HT1080 (cell line): ENCODE data around the gene H2BK1. TPM values are rescaled to one million over a fixed set of nuclear protein-coding genes. Genes with fewer than 3 reads are reported as not detected.

Experiments
- DNase-seq: peaks from one replicate; pipeline ENCODE4 v3.0.0-alpha.2; 2015; ENCODE audit warnings: low read depth
- total RNA-seq: library from RNA; depleted of rRNA; stranded (reverse); fragments of >200 nt; shearing (Covaris generic); gene quantifications from 2 replicates; pipeline ENCODE4 v1.2.3, GENCODE V29; 2014

The H2BK1 gene
- total RNA-seq, 1 experiment from 2014 or later, result not detected

GRCh38 chr7:151205730-151206129 is 4.6 kb downstream of the H2BK1 start:
- DNase-seq, result no peak

- DNase-seq, result no peak
Measured at GRCh38 chr7:151204383-151205032, 5.8 kb downstream of the H2BK1 start.

GRCh38 chr7:151202836-151203235 is 7.5 kb downstream of the H2BK1 start:
- no peak for DNase-seq

GRCh38 chr7:151201751-151202150 is 8.5 kb downstream of the H2BK1 start:
- DNase-seq, result no peak

- DNase-seq, result no peak
Measured at GRCh38 chr7:151201344-151201743, 8.9 kb downstream of the H2BK1 start.

GRCh38 chr7:151198945-151199848 is 11.1 kb downstream of the H2BK1 start:
- DNase-seq, result no peak

GRCh38 chr7:151197932-151198331 is 12.4 kb downstream of the H2BK1 start:
- no peak for DNase-seq

- DNase-seq, result no peak
Measured at GRCh38 chr7:151195616-151196450, 14.5 kb downstream of the H2BK1 start.

- no peak for DNase-seq
Measured at GRCh38 chr7:151194188-151194587, 16.1 kb downstream of the H2BK1 start.

GRCh38 chr7:151193203-151193978 is 16.9 kb downstream of the H2BK1 start:
- DNase-seq, result no peak

- no peak for DNase-seq
Measured at GRCh38 chr7:151192002-151192539, 18.2 kb downstream of the H2BK1 start.

GRCh38 chr7:151191544-151191943 is 18.7 kb downstream of the H2BK1 start:
- DNase-seq, result no peak

- no peak for DNase-seq
Measured at GRCh38 chr7:151189038-151189437, 21.2 kb downstream of the H2BK1 start.

GRCh38 chr7:151188252-151188542 is 22.1 kb downstream of the H2BK1 start:
- DNase-seq, result no peak

- DNase-seq, result no peak
Measured at GRCh38 chr7:151187409-151188251, 22.7 kb downstream of the H2BK1 start.

GRCh38 chr7:151186640-151187408 is 23.5 kb downstream of the H2BK1 start, which contains the start of gene ASB10:
Gene ASB10, minus strand, starts transcription at chr7:151187250. Its CDS starts 120 bp downstream, at chr7:151187130.
- DNase-seq, result no peak

- DNase-seq, result no peak
Measured at GRCh38 chr7:151185762-151186639, 24.3 kb downstream of the H2BK1 start.

GRCh38 chr7:151181011-151181431 is 29.3 kb downstream of the H2BK1 start:
- DNase-seq, result no peak
